HepG2 (cell line): ENCODE results near the gene CSTF2. TPM values are rescaled to one million over a fixed set of nuclear protein-coding genes. Genes with fewer than 3 reads are reported as not detected.

Source experiments
- AFF4 ChIP-seq: sonication (generic); formaldehyde crosslinking; IDR thresholded peaks from 2 replicates; pipeline ENCODE4 v1.4.0; 2020; ENCODE audit warnings: missing genetic modification reagents
- ATAD3A ChIP-seq: sonication (generic); formaldehyde crosslinking; IDR thresholded peaks from 2 replicates; pipeline ENCODE4 v1.4.0; 2020; ENCODE audit warnings: missing genetic modification reagents
- BRD4 ChIP-seq: sonication (generic); formaldehyde crosslinking; IDR thresholded peaks from 2 replicates; pipeline ENCODE4 v1.4.0; 2020; ENCODE audit warnings: missing genetic modification reagents
- CHD4 ChIP-seq: fragments of 200-600 bp; sonication (generic); IDR thresholded peaks from 2 replicates; pipeline ENCODE4 v1.7.0; 2017; ENCODE audit warnings: mild to moderate bottlenecking, low read length, borderline replicate concordance
- CREB3 ChIP-seq: sonication (generic); formaldehyde crosslinking; IDR thresholded peaks from 2 replicates; pipeline ENCODE4 v1.5.0; 2020; ENCODE audit warnings: missing genetic modification reagents
- ELK4 ChIP-seq: sonication (generic); formaldehyde crosslinking; IDR thresholded peaks from 2 replicates; pipeline ENCODE4 v1.9.0; 2021; ENCODE audit warnings: missing genetic modification reagents, borderline replicate concordance
- HES4 ChIP-seq: sonication (generic); formaldehyde crosslinking; IDR thresholded peaks from 2 replicates; pipeline ENCODE4 v1.9.0; 2021; ENCODE audit warnings: mild to moderate bottlenecking, missing genetic modification reagents, borderline replicate concordance
- KDM3A ChIP-seq: IDR thresholded peaks from 2 replicates; pipeline ENCODE4 v1.6.1; 2018; ENCODE audit warnings: low read depth, missing compliant biosample characterization
- KLF9 ChIP-seq: IDR thresholded peaks from 2 replicates; pipeline ENCODE4 v1.6.1; 2016; ENCODE audit warnings: low read depth
- MAX ChIP-seq: IDR thresholded peaks from 2 replicates; pipeline ENCODE4 v1.6.1; 2012; ENCODE audit warnings: inconsistent platforms
- MIXL1 ChIP-seq: IDR thresholded peaks from 2 replicates; pipeline ENCODE4 v1.6.1; 2016
- PRPF4 ChIP-seq: fragments of 200-400 bp; formaldehyde crosslinking; IDR thresholded peaks from 2 replicates; pipeline ENCODE4 v1.6.1; 2016; ENCODE audit warnings: low read length, low read depth; ENCODE audit not compliant: poor library complexity, severe bottlenecking
- SNAPC2 ChIP-seq: sonication (generic); formaldehyde crosslinking; IDR thresholded peaks from 2 replicates; pipeline ENCODE4 v1.8.1; 2022; ENCODE audit warnings: mild to moderate bottlenecking, missing genetic modification reagents
- SRF ChIP-seq: IDR thresholded peaks from 2 replicates; pipeline ENCODE4 v1.6.1; 2011; ENCODE audit warnings: mild to moderate bottlenecking, low read depth, low read length, moderate library complexity
- ZC3H4 ChIP-seq: sonication (generic); formaldehyde crosslinking; IDR thresholded peaks from 2 replicates; pipeline ENCODE4 v1.4.0; 2020; ENCODE audit warnings: missing genetic modification reagents, borderline replicate concordance
- ZFP36L1 ChIP-seq: sonication (generic); formaldehyde crosslinking; IDR thresholded peaks from 2 replicates; pipeline ENCODE4 v1.8.0; 2022; ENCODE audit warnings: mild to moderate bottlenecking, missing genetic modification reagents, moderate library complexity
- ZFP36L2 ChIP-seq: sonication (generic); formaldehyde crosslinking; IDR thresholded peaks from 2 replicates; pipeline ENCODE4 v1.4.0; 2020; ENCODE audit warnings: missing genetic modification reagents
- ZNF652 ChIP-seq: IDR thresholded peaks from 2 replicates; pipeline ENCODE4 v1.6.1; 2016; ENCODE audit warnings: low read depth, borderline replicate concordance
- ZNF7 ChIP-seq: IDR thresholded peaks from 2 replicates; pipeline ENCODE4 v1.6.1; 2016; ENCODE audit warnings: missing biosample characterization, missing genetic modification reagents
- ZNF772 ChIP-seq: sonication (generic); formaldehyde crosslinking; IDR thresholded peaks from 2 replicates; pipeline ENCODE4 v1.5.0; 2020; ENCODE audit warnings: mild to moderate bottlenecking, missing genetic modification reagents
- ZNF850 ChIP-seq: sonication (generic); formaldehyde crosslinking; conservative IDR thresholded peaks from 2 replicates; pipeline ENCODE4 v1.9.0; 2021; ENCODE audit warnings: mild to moderate bottlenecking, missing genetic modification reagents
- ZSCAN12 ChIP-seq: sonication (generic); formaldehyde crosslinking; IDR thresholded peaks from 2 replicates; pipeline ENCODE4 v1.9.0; 2021; ENCODE audit warnings: mild to moderate bottlenecking, missing genetic modification reagents
- ZSCAN20 ChIP-seq: sonication (generic); formaldehyde crosslinking; IDR thresholded peaks from 2 replicates; pipeline ENCODE4 v1.4.0; 2020; ENCODE audit warnings: missing genetic modification reagents, mild to moderate bottlenecking, borderline replicate concordance
- polyA plus RNA-seq, 8 experiments: library from polyadenylated mRNA; depleted of rRNA in 3 of 8; stranded (reverse) in 7 of 8; unstranded in 1 of 8; fragments of >200 nt; fragmentation: Illumina TruSeq in 4 of 8; extraction: Trizol in 4 of 8; gene quantifications; 2 replicates each; pipeline versions ENCODE4 v1.2.1 to v1.2.3, GENCODE V29; 2011 to 2016; ENCODE audit warnings: low read depth in 4 of 8, missing spikeins in 1 of 8, mixed read lengths in 1 of 8; ENCODE audit not compliant: insufficient read depth in 1 of 8
- total RNA-seq, 5 experiments: library from RNA; depleted of rRNA; stranded (reverse); fragments of >200 nt; fragmentation: Illumina TruSeq; extraction: Trizol; gene quantifications; 2 replicates each; pipeline ENCODE4 v1.2.3, GENCODE V29; 2016; ENCODE audit warnings: low read depth in 1 of 5
- TF ChIP-seq, protein P1 (sequence below): sonication (generic); formaldehyde crosslinking; IDR thresholded peaks from 2 replicates; pipeline ENCODE4 v1.5.1; 2020; ENCODE audit warnings: mild to moderate bottlenecking, moderate library complexity, missing genetic modification reagents

Gene CSTF2
- total and polyA plus RNA-seq, 2 of the 13 experiments (the other 11 are each of a cell fraction or from before 2014, with no cell fraction given), result 19.7 to 26.7 TPM

DNA sequence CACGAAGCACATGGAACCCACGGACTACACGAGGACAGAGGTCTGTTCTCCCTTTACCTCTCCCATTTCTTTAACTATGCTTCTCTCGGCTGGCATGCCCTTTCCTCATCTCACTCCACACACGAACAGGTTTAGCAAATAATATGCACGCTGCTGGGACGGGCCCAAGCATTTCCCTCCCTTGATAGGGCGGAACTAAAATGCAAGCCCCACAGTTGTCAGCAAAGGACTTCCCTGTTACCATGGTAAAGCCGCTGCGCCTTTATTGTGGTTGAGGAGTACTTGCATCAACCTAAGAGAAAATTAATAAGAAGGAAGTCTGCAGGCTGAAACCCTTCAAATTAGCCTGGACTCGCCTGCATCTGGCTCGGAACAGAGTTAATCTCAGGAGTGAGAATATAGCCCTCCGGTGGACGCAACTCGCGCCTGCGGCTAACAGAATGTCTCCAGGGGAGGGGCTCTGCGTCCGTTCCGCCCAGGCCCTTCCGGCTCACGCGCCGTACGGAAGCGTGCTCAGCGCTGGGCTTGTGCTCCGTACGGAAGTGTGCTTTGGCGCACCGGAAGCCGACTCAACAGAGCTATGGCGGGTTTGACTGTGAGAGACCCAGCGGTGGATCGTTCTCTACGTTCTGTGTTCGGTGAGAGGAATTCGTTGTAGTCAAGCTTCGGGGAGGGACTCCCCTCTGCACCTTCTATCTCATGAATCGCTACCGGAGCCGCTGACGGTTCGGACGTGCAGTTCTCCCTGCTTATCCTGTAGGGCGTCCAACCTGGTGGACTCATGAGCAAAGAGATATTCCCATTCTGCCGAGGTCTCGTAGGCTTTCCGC, at the start of gene CSTF2 (continued):
- TF ChIP-seq ZNF7 (CRISPR knock-in tag), result no peak
- TF ChIP-seq HES4 (CRISPR knock-in tag), result no peak
- TF ChIP-seq ZNF652 (CRISPR knock-in tag), result no peak
- no peak for TF ChIP-seq ZFP36L1
- 0 out of 2 replicates have a peak, but pooled peaks have one; percentile 60 for TF ChIP-seq BRD4 (CRISPR knock-in tag)
- no peak for TF ChIP-seq CHD4
- TF ChIP-seq SRF, result no peak
- no peak for TF ChIP-seq ZSCAN12 (CRISPR knock-in tag)
- TF ChIP-seq ZNF850 (CRISPR knock-in tag), result no peak
- TF ChIP-seq, protein P1, sequence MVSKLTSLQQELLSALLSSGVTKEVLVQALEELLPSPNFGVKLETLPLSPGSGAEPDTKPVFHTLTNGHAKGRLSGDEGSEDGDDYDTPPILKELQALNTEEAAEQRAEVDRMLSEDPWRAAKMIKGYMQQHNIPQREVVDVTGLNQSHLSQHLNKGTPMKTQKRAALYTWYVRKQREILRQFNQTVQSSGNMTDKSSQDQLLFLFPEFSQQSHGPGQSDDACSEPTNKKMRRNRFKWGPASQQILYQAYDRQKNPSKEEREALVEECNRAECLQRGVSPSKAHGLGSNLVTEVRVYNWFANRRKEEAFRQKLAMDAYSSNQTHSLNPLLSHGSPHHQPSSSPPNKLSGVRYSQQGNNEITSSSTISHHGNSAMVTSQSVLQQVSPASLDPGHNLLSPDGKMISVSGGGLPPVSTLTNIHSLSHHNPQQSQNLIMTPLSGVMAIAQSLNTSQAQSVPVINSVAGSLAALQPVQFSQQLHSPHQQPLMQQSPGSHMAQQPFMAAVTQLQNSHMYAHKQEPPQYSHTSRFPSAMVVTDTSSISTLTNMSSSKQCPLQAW (CRISPR knock-in tag), result peak; percentile 44
- TF ChIP-seq SNAPC2 (CRISPR knock-in tag), result no peak
- TF ChIP-seq ZFP36L2 (CRISPR knock-in tag), result no peak
- TF ChIP-seq ELK4 (CRISPR knock-in tag), result no peak
- TF ChIP-seq MIXL1 (CRISPR knock-in tag), result no peak
- TF ChIP-seq CREB3 (CRISPR knock-in tag), result no peak
- no peak for TF ChIP-seq ATAD3A (CRISPR knock-in tag)
- TF ChIP-seq KLF9 (CRISPR knock-in tag), result no peak
- no peak for TF ChIP-seq PRPF4
- no peak for TF ChIP-seq AFF4 (CRISPR knock-in tag)
- no peak for TF ChIP-seq ZC3H4
- peak; percentile 34; the same call in 1 of the 2 replicates for TF ChIP-seq MAX
- TF ChIP-seq ZSCAN20 (CRISPR knock-in tag), result no peak
- no peak for TF ChIP-seq ZNF772 (CRISPR knock-in tag)
- TF ChIP-seq KDM3A (CRISPR knock-in tag), result no peak
